ENCODE measurements around the gene SET. TPM values are rescaled to one million over a fixed set of nuclear protein-coding genes. Genes with fewer than 3 reads are reported as not detected.

Gene SET
- polyA plus RNA-seq, 4 donors, result 55.2 to 322 (median 135) TPM

DNA sequence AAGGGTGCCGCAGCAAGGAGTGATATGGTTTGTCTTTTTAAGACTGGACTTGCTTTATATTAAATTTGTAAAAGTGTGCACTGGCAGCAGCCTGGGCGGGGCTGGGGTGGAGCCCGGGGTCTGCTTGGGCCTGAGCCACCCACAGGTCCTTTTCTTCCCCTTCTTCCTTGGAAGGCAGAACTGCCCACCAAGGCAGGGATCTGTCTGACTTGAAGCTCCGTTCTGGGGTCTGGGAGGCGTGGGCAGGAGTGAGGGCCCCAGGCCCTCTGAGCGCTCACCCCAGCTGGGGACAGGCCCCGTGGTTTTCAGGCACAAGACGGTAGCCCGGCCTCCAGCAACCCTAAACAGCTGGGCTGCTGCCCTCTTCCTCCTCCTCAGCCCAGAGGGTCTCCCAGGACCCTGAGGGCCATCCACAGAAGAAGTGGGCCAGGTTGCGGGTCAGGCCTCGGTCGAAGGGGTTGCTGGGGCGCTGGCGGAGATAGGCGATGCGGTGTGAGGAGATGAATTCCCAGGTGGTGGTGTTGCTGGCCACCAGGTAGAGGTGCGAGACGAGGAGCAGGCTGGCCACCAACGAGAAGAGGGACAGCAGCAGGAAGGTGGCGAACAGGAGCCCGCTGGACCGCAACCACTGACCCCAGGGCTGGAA is 31.9 kb downstream of the SET start:
- H3K27ac ChIP-seq (ENCODE audit: low read depth in 1 of 3, low read length in 2 of 3), result no peak overlapping the region
- peaks cover 3 to 37% (median 8%) of the 10 kb centered on the region in 3 donors for H3K36me3 ChIP-seq (ENCODE audit: control insufficient read depth in 3 of 3, insufficient read depth in 2 of 3, low read depth in 1 of 3, low read length in 3 of 3)
- peaks cover 0 to 20% (median 2%) of the 10 kb centered on the region in 3 donors for H3K4me1 ChIP-seq (ENCODE audit: control insufficient read depth in 3 of 3, insufficient read depth in 2 of 3, low read depth in 1 of 3, low read length in 2 of 3)
- no peak overlapping the region for H3K4me3 ChIP-seq (ENCODE audit: low read depth in 1 of 3, low read length in 3 of 3)
- H3K9me3 ChIP-seq (ENCODE audit: control insufficient read depth in 2 of 2, insufficient read depth in 1 of 2, low read depth in 1 of 2, low read length in 1 of 2), result no peaks in the 10 kb centered on the region
- DNase-seq (no peak), FAIRE-seq (no peak)
- 88 to 93% (median 89%) methylated on average over 20 to 22 of the region's 22 CpGs for WGBS, 3 donors
- H3K27me3 ChIP-seq (ENCODE audit: control insufficient read depth in 3 of 3, insufficient read depth in 3 of 3, low read length in 3 of 3), result peaks cover 0 to 2% (median 0%) of the 10 kb centered on the region in 3 donors

DNA sequence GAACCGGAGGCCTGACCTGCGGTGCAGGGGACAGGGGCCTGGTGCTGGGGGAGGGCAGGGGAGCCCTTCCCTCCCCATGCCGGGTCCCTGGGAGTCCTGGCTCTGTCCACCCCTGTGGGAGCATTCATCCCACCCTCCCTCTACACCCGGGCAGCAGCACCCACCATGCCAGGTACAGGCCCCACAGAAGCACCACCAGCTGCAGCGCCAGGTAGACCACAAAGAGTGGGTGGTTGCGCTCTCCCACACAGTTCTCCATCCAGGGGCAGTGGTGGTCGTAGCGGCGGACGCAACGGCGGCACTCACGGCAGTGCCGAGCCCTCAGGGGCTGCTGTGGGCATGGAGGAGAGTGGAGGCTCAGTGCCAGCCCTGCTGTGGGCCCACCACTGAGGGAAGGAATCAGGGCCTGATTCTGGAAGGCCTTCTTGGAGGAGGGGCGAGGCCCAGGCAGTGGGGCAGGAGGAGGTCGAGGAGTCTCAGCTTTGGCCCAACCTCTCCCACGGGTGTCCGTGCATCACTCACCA is 32.5 kb downstream of the SET start:
- H3K27ac ChIP-seq (ENCODE audit: low read depth in 1 of 3, low read length in 2 of 3), result no peak overlapping the region
- H3K27me3 ChIP-seq (ENCODE audit: control insufficient read depth in 3 of 3, insufficient read depth in 3 of 3, low read length in 3 of 3), result peaks cover 0 to 2% (median 0%) of the 10 kb centered on the region in 3 donors
- H3K4me1 ChIP-seq (ENCODE audit: control insufficient read depth in 3 of 3, insufficient read depth in 2 of 3, low read depth in 1 of 3, low read length in 2 of 3), result peaks cover 0 to 20% (median 2%) of the 10 kb centered on the region in 3 donors
- H3K36me3 ChIP-seq (ENCODE audit: control insufficient read depth in 3 of 3, insufficient read depth in 2 of 3, low read depth in 1 of 3, low read length in 3 of 3), result peaks cover 3 to 36% (median 8%) of the 10 kb centered on the region in 3 donors
- FAIRE-seq (no peak), DNase-seq (no peak)
- no peaks in the 10 kb centered on the region for H3K9me3 ChIP-seq (ENCODE audit: control insufficient read depth in 2 of 2, insufficient read depth in 1 of 2, low read depth in 1 of 2, low read length in 1 of 2)
- H3K4me3 ChIP-seq (ENCODE audit: low read depth in 1 of 3, low read length in 3 of 3), result no peak overlapping the region
- WGBS, 3 donors, result 88 to 92% (median 89%) methylated on average over 17 to 18 of the region's 18 CpGs

- WGBS, 3 donors, result 49 to 58% (median 57%) methylated on average over 9 of the region's 9 CpGs
These were observed 33.6 kb downstream of the SET start for GRCh38 chr9:128722380-128723351.

DNA sequence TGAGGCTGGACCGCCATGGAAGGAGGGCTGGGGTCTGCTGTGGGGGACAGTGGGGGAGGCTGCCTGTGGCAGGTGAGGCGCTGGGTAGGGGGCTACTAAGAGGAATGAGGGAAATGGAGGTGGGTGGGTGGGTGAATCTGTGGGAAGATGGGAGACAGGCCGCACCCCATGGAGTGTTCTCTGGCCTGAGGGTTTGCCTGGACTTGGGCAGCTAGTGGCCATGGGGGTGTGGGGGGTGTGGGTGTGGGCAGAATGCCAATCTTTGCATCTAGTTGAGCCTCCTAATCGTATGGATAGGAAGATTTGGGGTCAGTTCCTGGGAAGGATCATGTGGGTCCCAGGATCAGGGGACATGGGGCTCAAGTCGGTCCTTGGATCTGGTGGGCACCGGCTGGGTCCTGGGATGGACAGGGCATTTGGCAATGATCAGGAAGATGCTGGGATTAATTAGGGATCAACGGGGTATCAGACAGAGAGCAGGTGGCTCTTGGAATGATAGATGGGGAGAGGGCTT is 34.4 kb downstream of the SET start:
- FAIRE-seq (no peak), DNase-seq (no peak)
- peak overlapping the region; percentile 4 to 78 (median 73) for H3K27ac ChIP-seq (ENCODE audit: low read depth in 1 of 3, low read length in 2 of 3)

More at GRCh38 chr9:128722380-128723351, 33.6 kb downstream of the SET start:
- Histone ChIP-seq H3K9me3 (ENCODE audit: control insufficient read depth in 2 of 2, insufficient read depth in 1 of 2, low read depth in 1 of 2, low read length in 1 of 2) (no peaks in the 10 kb centered on the region), H3K4me1 (ENCODE audit: control insufficient read depth in 3 of 3, insufficient read depth in 2 of 3, low read depth in 1 of 3, low read length in 2 of 3) (peaks cover 0 to 20% (median 2%) of the 10 kb centered on the region in 3 donors), H3K4me3 (ENCODE audit: low read depth in 1 of 3, low read length in 3 of 3) (peak overlapping the region in 2 of 3 donors; percentile 68 to 78), H3K27ac (ENCODE audit: low read depth in 1 of 3, low read length in 2 of 3) (peak overlapping the region in 1 of 3 donors; percentile 78), H3K36me3 (ENCODE audit: control insufficient read depth in 3 of 3, insufficient read depth in 2 of 3, low read depth in 1 of 3, low read length in 3 of 3) (peaks cover 3 to 41% (median 8%) of the 10 kb centered on the region in 3 donors), H3K27me3 (ENCODE audit: control insufficient read depth in 3 of 3, insufficient read depth in 3 of 3, low read length in 3 of 3) (peaks cover 0 to 2% (median 0%) of the 10 kb centered on the region in 3 donors)
- peak in 1 of 2 donors; percentile 24 for DNase-seq
- FAIRE-seq, result no peak

GRCh38 chr9:128723866-128724743 is 35.1 kb downstream of the SET start, which contains the start of gene ZDHHC12:
TSS of gene ZDHHC12 (minus strand) at chr9:128724127. CDS start at chr9:128724093, 34 bp downstream.
- Histone ChIP-seq H3K9me3 (ENCODE audit: control insufficient read depth in 2 of 2, insufficient read depth in 1 of 2, low read depth in 1 of 2, low read length in 1 of 2) (no peaks in the 10 kb centered on the region), H3K4me1 (ENCODE audit: control insufficient read depth in 3 of 3, insufficient read depth in 2 of 3, low read depth in 1 of 3, low read length in 2 of 3) (peaks cover 0 to 11% (median 2%) of the 10 kb centered on the region in 3 donors), H3K27me3 (ENCODE audit: control insufficient read depth in 3 of 3, insufficient read depth in 3 of 3, low read length in 3 of 3) (peaks cover 0 to 2% (median 0%) of the 10 kb centered on the region in 3 donors), H3K27ac (ENCODE audit: low read depth in 1 of 3, low read length in 2 of 3) (peak within 1 kb of the TSS; percentile 45 to 78 (median 73)), H3K36me3 (ENCODE audit: control insufficient read depth in 3 of 3, insufficient read depth in 2 of 3, low read depth in 1 of 3, low read length in 3 of 3) (peaks cover 3 to 48% (median 8%) of the 10 kb centered on the region in 3 donors), H3K4me3 (ENCODE audit: low read depth in 1 of 3, low read length in 3 of 3) (peak within 1 kb of the TSS; percentile 68 to 78 (median 68))
- peak; percentile 99 to 100 for DNase-seq
- WGBS, 3 donors, result 1 to 2% (median 1%) methylated on average over 47 to 68 of the region's 68 CpGs
- FAIRE-seq, result peak; percentile 26

More for the DNA sequence above, 34.4 kb downstream of the SET start:
- H3K27me3 ChIP-seq (ENCODE audit: control insufficient read depth in 3 of 3, insufficient read depth in 3 of 3, low read length in 3 of 3), result peaks cover 0 to 2% (median 0%) of the 10 kb centered on the region in 3 donors
- WGBS, 3 donors, result 16 to 31% (median 22%) methylated on average over 7 of the region's 7 CpGs
- H3K4me1 ChIP-seq (ENCODE audit: control insufficient read depth in 3 of 3, insufficient read depth in 2 of 3, low read depth in 1 of 3, low read length in 2 of 3), result peaks cover 0 to 14% (median 2%) of the 10 kb centered on the region in 3 donors
- H3K36me3 ChIP-seq (ENCODE audit: control insufficient read depth in 3 of 3, insufficient read depth in 2 of 3, low read depth in 1 of 3, low read length in 3 of 3), result peaks cover 3 to 44% (median 8%) of the 10 kb centered on the region in 3 donors
- peak overlapping the region; percentile 68 to 78 (median 68) for H3K4me3 ChIP-seq (ENCODE audit: low read depth in 1 of 3, low read length in 3 of 3)
- no peaks in the 10 kb centered on the region for H3K9me3 ChIP-seq (ENCODE audit: control insufficient read depth in 2 of 2, insufficient read depth in 1 of 2, low read depth in 1 of 2, low read length in 1 of 2)

GRCh38 chr9:128724744-128725211 is 35.8 kb downstream of the SET start:
- no peak for FAIRE-seq
- WGBS, 3 donors, result 18 to 22% (median 21%) methylated on average over 10 of the region's 10 CpGs
- Histone ChIP-seq H3K4me1 (ENCODE audit: control insufficient read depth in 3 of 3, insufficient read depth in 2 of 3, low read depth in 1 of 3, low read length in 2 of 3) (peaks cover 0 to 11% (median 2%) of the 10 kb centered on the region in 3 donors), H3K27ac (ENCODE audit: low read depth in 1 of 3, low read length in 2 of 3) (peak overlapping the region; percentile 45 to 78 (median 62)), H3K9me3 (ENCODE audit: control insufficient read depth in 2 of 2, insufficient read depth in 1 of 2, low read depth in 1 of 2, low read length in 1 of 2) (no peaks in the 10 kb centered on the region), H3K36me3 (ENCODE audit: control insufficient read depth in 3 of 3, insufficient read depth in 2 of 3, low read depth in 1 of 3, low read length in 3 of 3) (peaks cover 6 to 49% (median 8%) of the 10 kb centered on the region in 3 donors), H3K4me3 (ENCODE audit: low read depth in 1 of 3, low read length in 3 of 3) (peak overlapping the region; percentile 19 to 68 (median 42)), H3K27me3 (ENCODE audit: control insufficient read depth in 3 of 3, insufficient read depth in 3 of 3, low read length in 3 of 3) (peaks cover 0 to 2% (median 0%) of the 10 kb centered on the region in 3 donors)
- peak; percentile 68 to 86 for DNase-seq

- WGBS, 3 donors, result 83 to 86% (median 84%) methylated on average over 5 of the region's 5 CpGs
- Histone ChIP-seq H3K4me3 (ENCODE audit: low read depth in 1 of 3, low read length in 3 of 3) (no peak overlapping the region), H3K27ac (ENCODE audit: low read depth in 1 of 3, low read length in 2 of 3) (no peak overlapping the region), H3K9me3 (ENCODE audit: control insufficient read depth in 2 of 2, insufficient read depth in 1 of 2, low read depth in 1 of 2, low read length in 1 of 2) (no peaks in the 10 kb centered on the region), H3K27me3 (ENCODE audit: control insufficient read depth in 3 of 3, insufficient read depth in 3 of 3, low read length in 3 of 3) (peaks cover 0 to 2% (median 0%) of the 10 kb centered on the region in 3 donors), H3K36me3 (ENCODE audit: control insufficient read depth in 3 of 3, insufficient read depth in 2 of 3, low read depth in 1 of 3, low read length in 3 of 3) (peaks cover 4 to 53% (median 6%) of the 10 kb centered on the region in 3 donors), H3K4me1 (ENCODE audit: control insufficient read depth in 3 of 3, insufficient read depth in 2 of 3, low read depth in 1 of 3, low read length in 2 of 3) (peaks cover 0 to 11% (median 2%) of the 10 kb centered on the region in 3 donors)
- FAIRE-seq (no peak), DNase-seq (no peak)
These were observed 38.7 kb downstream of the SET start for GRCh38 chr9:128727640-128728248.
